COLO668 (cell line): Measurements from ENCODE around the gene BORCS8.
"Not testable (repeated sequence)": the region's sequence is repeated elsewhere in the genome, so short reads cannot be mapped to it uniquely, and the experiment has no call there.

ENCODE experiments used
- DNase-seq: peaks from one replicate; lab custom pipeline; 2025; ENCODE audit not compliant: unreplicated experiment; lab: John Stamatoyannopoulos, UW

The BORCS8 gene

DNA sequence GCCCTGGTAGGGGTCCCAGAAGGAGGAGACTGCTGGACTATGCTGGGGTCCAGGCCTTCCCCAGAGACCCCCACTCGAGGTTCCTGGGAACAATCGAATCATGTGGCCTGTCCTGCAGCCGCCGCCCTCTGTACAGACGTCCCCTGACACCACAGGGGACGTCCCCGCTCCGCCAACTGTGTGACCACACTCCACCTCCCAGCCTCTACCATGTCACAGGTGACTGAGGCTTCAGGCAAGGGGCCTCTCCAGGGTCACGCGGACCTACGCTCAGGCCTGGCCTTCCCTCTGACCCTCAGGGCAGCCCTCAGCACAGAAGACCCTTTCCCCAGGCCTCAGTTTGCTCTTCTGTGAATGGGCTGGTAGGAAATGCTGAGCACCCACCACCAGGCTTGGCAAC, 40.5 kb downstream of the BORCS8 start:
- no peak for DNase-seq

- no peak for DNase-seq
These were observed 42.5 kb downstream of the BORCS8 start for GRCh38 chr19:19149435-19149834.

DNA sequence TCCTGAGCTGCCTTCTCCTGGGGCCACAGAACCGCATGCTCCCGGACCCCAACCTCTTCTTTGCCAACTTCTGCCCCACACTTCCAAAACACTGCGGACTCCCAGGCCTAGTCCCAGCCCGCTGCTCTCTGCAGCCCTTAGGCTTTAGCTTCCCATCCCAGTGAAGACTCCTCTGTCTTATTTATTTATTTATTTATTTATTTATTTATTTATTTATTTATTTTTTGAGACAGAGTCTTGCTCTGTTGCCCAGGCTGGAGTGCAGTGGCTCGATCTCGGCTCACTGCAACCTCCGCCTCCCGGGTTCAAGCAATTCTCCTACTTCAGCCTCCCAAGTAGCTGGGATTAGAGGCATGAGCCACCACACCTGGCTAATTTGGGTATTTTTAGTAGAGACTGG, 43.4 kb downstream of the BORCS8 start:
- not testable (repeated sequence) for DNase-seq

DNA sequence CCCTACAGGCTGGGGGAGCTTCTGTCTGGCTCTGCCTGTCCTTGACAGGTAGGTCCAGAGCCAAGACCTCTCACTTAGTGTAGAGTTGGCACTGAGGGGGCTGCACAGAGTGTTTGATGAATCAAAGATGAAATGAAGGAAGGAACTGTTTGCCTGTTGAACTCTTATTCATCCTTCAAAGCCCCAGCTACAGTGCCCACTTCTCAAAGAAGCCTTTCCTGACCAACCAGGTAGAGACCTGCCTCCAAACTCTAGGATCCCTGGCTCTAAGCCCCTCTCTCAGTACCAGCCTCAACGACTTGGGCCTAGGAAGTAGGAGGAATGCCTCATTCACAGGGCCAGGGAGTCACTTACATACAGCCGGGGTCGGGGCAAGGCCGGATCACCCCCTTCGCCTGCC, 44.6 kb downstream of the BORCS8 start:
- no peak for DNase-seq

GRCh38 chr19:19146865-19147264, 45.1 kb downstream of the BORCS8 start:
- no peak for DNase-seq

GRCh38 chr19:19145684-19146608, 46.0 kb downstream of the BORCS8 start:
- DNase-seq = peak; percentile 63

- DNase-seq = no peak
These were observed 46.7 kb downstream of the BORCS8 start for GRCh38 chr19:19145281-19145680.

DNA sequence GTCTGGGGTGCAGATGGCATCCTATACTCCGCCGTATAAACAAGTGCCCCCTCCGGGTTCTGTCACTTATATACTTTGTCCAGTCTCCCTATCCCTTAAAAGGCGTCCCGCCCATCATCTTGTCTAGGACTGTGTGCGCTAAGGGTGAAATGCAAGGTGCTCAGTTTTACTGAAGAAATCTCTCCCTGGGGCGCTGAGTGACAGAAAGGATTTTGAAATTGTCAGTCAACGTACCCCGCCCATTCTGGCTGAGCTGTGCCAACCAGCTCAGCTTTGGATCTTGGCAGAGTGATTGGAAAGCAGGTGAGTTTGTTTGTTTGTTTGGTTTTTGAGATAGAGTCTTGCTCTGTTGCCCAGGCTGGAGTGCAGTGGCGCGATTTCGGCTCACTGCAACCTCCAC, 49.6 kb downstream of the BORCS8 start:
- DNase-seq = no peak

DNA sequence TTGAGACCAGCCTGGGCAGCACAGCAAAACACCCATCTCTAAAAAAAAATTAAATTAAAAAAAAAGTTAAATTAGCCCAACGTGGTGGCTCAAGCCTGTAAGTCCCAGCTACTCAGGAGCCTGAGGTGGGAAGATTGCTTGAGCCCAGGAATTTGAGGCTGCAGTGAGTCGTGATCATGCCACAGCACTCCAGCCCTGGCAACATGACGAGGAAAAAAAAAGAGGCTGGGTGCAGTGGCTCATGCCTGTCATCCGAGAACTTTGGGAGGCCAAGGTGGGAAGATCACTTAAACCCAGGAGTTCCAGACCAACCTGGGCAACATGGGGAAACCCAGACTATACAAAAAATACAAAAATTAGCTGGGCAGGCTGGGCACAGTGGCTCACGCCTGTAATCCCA, 51.5 kb downstream of the BORCS8 start:
- DNase-seq = no peak

DNA sequence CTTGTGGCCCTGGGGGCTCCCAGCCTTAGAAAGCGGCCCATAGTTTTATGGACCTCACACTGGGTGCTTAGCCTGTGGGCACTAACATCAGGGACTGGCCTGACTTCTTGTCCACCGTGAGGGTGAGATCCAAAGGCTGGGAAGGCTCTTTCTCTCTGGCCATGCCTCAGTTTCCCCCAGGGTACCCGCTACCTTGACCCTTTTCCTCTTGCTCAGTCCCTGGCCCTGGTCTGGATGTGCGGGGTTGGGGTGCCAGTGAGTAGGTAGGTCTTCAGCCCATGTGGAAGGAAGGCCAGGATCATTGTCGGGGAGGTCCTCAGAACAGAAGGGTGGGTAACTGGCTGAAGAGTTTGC, 52.1 kb downstream of the BORCS8 start:
- DNase-seq = no peak

GRCh38 chr19:19138109-19138981, 53.6 kb downstream of the BORCS8 start, which contains the start of gene TMEM161A:
TSS of gene TMEM161A (minus strand) at chr19:19138478. CDS start at chr19:19138428, 50 bp downstream.
- peak; percentile 96 for DNase-seq

GRCh38 chr19:19137556-19138108, 54.3 kb downstream of the BORCS8 start:
- no peak for DNase-seq

DNA sequence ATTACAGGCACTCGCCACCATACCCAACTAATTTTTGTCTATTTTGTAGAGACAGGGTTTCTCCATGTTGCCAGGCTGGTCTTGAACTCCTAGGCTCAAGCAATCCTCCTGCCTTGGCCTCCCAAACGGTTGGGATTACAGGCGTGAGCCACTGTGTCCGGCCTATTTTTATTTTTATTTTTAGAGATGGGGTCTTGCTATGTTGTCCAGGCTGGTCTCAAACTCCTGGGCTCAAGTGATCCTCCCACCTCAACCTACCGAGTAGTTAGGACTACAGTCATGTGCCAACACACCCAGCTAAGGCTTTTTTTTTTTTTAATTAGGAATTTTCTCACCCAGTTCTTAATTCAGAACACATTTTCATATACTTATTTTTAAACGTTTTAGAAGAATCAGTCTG, 56.2 kb downstream of the BORCS8 start:
- DNase-seq = not testable (repeated sequence)

GRCh38 chr19:19134687-19135158, 57.2 kb downstream of the BORCS8 start:
- peak; percentile 19 for DNase-seq

- no peak for DNase-seq
These were observed 58.0 kb downstream of the BORCS8 start for GRCh38 chr19:19133985-19134384.

- DNase-seq = no peak
These were observed 59.0 kb downstream of the BORCS8 start for GRCh38 chr19:19132912-19133311.

GRCh38 chr19:19131989-19132388, 60.0 kb downstream of the BORCS8 start:
- no peak for DNase-seq
